NCI-H187 treated with DMSO at 0.1 percent for 48 hours (cell line): ENCODE measurements around the gene PAGE4.
A peak's percentile ranks its signal among the peaks of the same experiment; 100 is the strongest.

Source experiments
- DNase-seq: peaks from one replicate; lab custom pipeline; 2025; lab: John Stamatoyannopoulos, UW

PAGE4 gene, protein sequence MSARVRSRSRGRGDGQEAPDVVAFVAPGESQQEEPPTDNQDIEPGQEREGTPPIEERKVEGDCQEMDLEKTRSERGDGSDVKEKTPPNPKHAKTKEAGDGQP

DNA sequence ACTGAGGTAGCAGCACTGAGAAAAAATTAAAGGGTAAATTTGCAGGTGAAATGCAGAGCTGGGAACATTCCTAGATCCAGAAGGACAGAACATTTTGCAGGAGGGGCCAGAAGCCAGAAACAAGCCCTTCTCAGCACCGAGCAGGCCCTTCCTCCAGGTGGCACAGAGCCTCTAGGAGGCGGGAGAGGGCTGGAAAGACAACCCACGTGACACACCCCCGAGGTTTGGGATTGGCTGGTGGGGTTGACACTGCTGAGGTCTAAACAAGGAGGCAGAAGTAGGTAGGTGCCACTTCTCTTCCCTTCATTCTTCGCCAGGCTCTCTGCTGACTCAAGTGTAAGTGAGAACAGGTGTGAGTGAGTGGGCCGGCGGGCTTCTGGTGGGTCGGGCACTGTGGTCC lies at the start of gene PAGE4:
Gene PAGE4, plus strand, starts transcription at position 288 of the 400 bp plus-strand sequence. CDS start 1,126 bp downstream, outside the sequence.
- no peak for DNase-seq

DNA sequence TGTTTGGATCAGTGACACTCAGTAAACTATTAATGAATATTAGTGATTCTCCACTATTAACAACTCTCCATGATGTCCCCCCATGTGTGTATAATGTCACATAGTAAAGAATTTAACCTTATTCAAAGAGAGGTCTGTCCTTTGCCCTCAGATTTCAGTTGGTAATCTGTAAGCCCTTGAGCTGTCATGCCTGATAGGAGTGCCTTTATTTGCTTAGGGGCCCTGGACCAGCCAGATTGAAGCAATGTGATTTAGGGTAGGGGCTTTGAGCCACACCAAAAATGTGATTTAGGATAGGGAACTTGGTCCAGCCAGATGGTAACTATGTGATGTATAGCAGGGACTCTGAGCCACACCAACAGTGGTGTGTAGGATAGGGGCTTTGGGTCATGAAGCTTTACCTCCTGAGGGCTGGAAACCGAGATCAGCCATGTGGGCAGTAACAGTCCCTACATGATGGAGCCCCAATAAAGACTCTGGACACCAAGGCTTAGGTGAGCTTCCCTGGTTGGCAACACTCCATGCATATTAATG lies 44.3 kb upstream of the PAGE4 start:
- DNase-seq: no peak

DNA sequence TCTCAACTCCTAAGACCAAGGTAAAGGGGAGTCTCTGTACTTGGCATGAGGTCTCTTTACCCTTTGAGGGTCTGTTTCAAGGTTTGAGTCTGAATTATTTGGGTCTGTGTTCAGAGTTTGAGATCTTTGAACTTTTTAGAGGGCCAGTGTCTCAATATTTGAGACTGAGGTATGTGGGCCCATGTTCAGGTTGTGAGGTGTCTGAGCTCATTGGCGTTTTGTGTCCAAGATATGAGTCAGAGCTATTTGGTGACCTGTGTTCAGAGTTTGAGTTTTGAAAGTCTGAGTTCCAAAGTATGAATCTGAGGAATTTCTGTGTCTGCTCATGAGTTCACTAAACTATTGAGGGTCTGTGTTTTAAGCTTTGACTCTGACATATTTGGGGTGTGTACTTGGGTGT lies 36.7 kb upstream of the PAGE4 start:
- DNase-seq: no peak

DNA sequence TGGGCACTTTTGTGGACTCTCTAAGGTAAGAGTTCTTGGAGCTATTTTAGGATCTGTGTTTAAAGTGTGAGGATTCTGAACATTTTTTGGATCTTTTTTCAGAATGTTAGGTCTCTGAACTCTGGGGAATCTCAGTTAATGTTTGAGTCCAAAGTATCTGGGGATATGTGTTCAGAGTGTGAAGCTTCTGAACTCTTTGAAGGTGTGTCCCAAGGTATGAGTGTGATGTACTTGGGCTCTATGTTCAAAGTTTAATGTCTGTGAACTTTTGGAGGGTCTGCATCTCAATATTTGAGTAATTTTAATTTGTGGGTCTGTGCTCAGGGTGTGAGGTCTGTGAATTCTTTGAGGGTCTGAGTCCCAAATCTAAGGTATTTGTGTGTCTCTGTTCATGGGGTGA lies 35.4 kb upstream of the PAGE4 start:
- no peak for DNase-seq

DNA sequence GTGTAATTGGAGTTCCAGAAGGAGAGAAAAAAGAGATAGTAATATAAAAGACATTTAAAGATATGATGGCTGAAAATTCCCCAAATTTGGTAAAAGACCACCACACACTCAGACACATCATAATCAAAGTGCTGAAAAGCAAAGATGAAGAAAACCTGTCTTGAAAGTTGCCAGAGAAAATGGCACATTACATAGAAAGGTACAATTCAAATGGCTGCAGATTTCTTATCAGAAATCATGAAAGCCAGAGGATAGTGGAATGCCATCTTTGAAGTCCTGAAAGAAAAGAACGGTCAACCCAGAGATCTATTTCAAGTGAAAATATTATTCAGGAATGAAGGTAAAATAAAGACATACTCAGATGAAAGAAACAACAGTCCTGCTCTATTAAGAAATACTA lies 29.3 kb upstream of the PAGE4 start:
- DNase-seq: no peak

DNA sequence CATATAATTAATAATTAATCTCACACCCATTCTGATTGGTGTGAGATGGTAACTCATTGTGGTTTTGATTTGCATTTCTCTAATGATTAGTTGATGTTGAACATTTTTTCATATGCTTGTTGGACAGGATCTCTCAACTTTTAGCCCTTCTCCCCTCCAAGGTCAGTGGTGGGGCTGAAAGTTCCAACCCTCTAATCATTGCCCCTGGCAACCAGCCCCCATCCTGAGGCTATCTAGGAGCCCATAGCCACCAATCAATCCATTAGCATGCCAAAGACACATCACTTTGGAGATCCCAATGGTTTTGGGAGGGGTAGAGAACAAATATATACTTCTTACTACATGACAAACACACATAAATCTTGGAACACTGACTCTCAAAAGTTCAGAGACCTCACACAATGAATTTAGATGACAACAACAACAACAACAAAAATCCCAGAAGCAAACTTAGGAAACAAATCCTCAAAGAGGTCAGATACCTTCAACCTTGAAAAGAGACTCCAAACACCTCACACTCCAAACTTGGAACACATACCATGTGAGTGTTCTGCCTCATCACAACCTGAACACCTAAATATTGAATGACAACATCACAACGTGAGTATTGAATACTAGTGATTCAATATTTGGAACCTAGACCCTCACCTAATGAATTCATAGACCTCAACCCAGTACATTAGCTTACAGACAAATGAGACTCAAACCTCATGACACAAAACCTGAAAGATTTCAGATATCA lies 19.0 kb upstream of the PAGE4 start:
- no peak for DNase-seq

DNA sequence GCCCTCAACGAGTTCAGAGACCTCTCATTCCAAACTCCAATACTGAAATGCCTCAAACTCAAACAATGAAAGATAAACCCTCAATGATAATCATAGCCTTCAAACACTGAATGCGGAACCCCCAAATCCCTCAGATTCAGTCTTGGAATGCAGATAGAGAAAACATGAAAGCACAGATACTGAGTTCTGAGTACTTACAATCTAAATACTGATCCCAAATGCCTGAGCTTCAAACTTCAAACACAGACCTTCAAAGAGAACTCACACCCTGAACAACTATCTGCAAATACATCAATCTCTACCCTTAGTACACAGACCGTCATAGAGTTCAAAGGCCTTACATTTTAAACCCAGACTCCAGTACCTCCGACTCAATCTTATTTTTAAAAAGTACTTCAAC lies 16.9 kb upstream of the PAGE4 start:
- no peak for DNase-seq

DNA sequence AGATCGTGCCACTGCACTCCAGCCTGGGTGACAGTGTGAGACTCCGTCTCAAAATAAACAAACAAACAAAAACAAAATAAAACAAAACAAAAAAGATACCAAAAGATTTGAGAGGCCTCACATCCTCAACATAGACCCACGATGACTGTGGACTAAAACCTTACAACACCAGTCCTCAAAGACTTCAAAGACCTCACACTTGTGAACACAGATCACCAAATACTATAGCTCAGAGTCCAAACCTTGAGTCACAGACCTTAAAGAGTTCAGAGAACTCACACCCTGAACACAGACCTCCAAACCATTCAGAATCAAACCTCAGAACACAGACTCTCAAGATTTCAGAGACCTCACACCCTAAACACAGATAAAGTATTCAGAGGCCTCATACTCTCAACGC lies 12.7 kb upstream of the PAGE4 start:
- no peak for DNase-seq

DNA sequence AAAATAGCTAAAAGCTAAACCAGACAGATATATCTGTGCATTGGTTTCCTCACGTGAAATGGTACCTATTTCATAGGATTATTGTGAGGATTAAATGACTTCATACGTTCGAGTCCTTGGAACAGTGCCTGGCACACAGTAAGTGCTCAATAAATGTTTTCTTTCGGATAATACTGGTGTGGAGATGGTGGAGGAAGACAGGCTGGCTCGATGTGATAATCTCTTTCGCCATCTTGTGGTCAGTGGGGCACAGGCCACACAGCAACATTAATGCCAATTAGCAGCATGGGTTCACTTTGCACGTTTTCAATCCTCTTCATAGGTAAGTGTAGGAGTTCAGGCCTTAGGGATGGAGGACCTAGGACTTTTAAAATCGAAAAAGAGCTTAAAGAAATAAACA lies 9.3 kb downstream of the PAGE4 start:
- DNase-seq: no peak

DNA sequence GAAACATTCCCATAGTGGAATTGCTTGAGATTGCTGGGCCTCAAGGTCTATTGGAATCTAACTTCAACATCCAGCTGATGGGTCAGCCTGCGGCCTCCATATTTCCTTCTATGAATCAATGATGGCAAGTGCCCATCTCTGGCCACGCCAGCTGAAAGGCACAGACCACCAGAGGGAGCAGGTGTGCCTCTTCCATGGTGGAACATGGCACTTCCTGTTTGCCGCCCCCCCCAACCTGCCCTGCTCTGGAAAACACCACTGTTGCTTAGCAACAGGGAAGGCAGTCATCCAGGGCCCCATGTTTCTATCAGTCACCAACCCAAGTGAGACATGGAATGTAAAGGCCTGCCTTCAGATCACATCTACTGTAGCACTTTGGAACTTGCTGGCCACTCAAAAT lies 11.6 kb downstream of the PAGE4 start:
- peak; percentile 10 for DNase-seq

DNA sequence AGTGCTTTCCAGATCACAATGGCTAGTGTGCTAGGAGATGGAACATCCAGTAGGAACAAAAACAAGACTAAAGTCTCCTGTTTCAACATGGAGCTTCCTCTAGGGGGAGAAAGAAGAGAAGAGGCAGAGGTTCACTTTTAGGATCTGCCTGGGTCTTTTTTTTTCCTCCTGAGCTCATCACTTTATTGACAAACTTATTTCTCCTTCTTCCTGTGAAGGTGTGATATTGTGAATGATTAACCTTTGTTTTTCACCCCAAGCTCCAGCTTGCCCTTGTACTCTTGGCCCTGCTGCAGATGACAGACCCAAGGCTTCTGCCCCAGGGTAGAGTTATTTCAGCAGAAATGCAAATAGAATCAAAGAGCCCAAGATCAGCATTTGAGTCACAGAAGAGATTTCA lies 13.5 kb downstream of the PAGE4 start:
- DNase-seq: no peak

DNA sequence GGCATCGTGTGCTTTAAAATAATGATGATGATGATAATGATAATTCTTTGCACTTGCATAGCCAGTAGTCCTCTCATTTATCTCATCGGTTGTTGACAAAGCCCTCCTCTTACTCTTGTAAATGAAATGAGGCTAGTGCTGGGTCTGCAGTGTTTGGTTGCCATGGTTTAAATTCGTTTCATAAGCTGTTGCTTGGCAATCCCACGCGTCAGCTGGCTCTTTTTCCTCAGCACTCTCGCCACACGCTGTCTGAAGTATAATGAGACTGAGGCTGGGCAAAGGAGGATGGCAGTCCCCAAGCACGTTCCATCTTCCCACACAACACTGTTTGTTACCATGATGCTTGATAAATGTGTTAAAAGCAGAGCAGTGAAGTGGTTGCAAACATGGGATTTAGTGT lies 15.5 kb downstream of the PAGE4 start:
- peak; percentile 12 for DNase-seq

DNA sequence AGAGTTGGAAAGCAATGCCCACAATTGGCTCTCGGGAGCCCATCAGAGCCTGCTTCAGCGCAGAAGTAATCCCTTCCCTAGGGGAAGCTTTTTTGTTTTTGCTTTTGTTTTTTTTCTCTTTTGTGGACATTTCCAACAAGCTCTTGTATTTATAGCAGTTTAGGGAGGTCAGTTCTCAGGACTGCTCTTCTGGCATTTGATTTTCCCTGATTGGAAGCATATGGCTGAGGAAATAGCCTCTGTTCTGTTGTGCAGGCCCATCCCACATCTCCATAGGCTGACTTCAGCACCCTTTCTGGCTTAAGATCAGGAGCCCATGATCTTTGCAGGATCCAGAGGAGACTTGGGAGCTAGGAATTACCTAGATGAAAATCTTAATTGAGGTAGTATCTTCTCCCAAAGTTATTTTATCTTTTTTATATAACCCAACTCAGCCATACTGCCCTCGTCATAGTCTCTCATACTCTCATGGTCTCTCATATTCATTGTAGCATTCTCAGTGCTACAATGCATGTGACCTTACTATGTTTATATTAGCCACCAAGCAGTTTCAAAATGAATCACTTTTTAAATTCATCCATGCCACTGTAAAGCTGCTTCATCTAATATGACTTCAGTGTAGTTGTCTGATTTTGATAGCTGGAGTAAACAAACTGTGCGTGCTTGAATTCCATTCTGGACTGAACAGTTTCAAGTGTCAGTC lies 16.7 kb downstream of the PAGE4 start:
- DNase-seq: no peak

DNA sequence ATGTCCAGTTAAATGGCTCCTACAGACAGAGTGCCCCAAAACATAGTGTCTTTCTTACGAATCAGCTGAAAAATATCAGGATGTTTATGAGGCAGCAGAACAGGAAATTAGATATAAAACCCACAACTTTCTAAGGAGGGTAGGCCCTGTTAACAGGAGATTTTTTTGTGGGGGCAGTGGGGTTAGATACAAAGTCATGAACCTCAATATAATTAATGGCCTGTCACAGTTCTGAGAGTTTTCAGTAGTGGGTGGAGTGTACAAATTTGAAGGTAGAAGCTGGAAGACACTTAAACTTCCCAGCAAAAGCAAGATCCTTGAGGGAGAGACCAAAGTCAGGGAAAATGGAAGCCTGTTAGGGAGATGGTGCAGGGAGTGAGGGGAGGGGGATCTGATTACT lies 17.4 kb downstream of the PAGE4 start:
- DNase-seq: no peak

DNA sequence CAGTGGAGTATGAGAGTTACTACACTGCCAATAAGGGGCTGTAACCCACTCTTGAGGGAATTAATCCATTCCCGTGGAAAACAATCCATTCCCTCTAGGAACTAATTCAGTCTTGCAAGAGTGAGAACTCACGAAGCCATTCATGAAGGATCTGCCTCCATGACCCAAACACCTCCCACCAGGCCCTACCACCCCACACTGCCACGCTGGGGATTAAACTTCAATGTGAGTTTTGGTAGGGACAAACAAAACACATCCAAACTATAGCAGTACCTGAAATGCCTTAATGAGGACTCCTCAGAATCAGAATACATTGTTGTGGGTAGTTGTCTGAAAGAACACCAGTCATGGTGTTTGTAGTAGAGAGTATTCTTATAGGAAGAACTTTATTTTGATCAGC lies 19.2 kb downstream of the PAGE4 start:
- no peak for DNase-seq

DNA sequence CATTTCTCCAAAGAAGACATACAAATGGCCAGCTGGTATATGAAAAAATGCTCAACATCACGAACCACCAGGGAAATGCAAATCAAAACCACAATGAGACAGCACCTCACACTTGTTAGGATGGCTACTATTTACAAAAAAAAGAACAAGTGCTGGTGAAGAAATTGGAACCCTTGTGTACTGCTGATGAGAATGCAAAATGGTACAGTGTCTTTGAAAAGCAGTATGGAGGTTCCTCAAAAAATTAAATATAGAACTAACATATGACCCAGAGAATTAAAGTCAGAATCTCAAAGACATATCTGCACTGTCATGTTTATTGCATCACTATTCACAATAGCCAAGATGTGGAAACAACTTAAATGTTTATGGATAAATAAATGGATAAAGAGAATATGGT lies 20.9 kb downstream of the PAGE4 start:
- no peak for DNase-seq

DNA sequence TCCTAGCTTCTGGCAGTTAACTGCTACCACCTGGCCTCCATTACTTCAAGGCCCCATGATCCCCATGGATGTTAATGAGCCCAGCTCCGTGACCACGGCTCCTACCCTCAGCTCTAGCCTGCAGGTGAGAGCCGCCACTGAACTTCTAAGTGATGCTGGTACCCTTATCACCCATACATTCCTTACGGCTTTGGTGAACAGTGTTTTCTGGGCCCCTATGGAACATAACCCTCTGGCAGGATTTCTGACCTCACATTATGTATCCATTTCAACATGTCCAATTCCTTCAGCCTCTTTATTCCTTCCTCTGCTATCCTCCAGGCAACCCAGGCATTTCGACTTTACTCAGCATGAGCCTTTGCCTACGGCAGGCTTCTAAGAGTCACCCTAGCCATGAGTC lies 24.6 kb downstream of the PAGE4 start:
- no peak for DNase-seq

DNA sequence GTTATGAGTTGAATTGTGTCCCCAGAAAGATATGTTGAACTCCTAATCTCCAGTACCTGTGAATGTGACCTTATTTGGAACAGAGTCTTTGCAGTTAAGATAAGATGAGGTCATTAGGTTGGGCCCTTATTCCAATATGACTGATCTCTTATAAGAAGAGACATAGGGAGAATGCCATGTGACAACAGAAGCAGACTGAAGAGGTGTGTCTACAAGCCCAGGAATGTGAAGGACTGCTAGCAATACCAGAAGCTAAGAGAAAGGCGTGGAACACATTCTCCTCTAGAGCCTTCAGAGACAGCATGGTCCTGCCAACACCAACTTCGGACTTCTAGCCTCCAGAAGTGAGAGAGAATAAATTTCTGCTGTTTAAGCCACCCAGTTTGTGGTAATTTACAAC lies 27.7 kb downstream of the PAGE4 start:
- DNase-seq: no peak

DNA sequence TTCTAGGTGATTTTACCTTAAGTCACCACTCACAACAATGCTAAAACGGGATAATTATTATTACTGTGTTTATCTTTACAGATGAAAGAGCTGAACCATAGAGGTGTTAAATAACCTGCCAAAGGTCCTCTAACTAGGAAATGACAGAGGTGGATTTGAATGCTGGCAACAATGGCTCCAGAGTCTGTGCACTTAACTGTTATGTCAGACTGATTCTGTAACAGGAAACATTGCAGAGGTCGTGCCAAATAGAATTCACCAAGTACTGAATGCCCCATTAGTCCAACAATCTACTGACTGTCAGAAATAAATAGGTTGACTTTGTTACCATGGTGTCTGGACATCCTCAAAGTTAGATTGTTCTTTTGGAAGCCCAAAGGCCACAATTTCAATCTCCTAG lies 29.2 kb downstream of the PAGE4 start:
- no peak for DNase-seq

DNA sequence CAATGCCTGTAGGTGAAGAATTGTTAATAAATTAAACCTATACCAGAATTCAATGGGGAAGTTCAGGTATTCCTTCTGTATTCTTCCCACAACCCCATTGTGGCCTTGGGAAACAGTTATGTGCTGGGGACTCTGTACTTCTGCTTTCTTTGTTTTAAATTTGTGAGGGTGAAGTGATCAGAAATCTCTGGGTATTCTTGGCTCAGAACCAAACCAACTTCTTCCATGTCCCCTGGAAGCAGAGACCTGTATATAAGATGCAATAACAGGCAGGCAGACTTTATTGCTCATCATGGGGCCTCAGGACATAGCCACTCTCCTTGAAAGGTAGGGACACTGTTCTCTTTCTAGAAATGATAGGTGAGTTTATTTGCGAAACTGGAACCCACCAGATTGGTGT lies 30.4 kb downstream of the PAGE4 start:
- no peak for DNase-seq

DNA sequence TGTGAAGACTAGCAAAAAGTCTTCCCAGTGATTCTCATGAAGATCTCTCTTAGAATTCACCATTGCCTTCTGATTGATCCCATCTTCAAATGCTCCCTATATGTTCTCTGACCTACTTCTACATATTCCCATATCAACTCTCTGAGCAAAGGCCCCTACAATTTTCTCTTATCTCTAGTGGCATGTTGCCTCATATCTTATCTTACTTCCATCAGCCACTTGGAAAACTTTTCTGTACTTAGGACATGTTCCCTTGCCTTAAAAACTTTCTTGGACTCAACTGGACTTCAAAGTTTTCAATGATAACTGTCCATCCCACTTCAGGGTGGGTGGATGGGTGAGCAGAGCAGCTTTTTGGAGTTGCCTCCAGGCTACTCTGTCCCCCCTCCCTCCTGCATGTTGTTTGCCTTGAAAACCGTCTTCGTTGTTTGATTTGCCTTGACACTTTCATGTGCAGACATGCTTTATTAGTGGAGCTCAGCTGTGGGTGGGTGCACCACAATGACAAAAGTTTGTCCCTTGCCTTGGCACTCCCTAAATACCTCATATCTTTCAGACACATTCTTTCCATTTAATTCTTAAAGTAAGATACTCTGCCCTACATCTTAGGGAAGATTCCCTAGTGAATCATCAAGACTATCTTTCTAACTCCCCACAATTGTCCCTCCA lies 31.9 kb downstream of the PAGE4 start:
- DNase-seq: no peak

DNA sequence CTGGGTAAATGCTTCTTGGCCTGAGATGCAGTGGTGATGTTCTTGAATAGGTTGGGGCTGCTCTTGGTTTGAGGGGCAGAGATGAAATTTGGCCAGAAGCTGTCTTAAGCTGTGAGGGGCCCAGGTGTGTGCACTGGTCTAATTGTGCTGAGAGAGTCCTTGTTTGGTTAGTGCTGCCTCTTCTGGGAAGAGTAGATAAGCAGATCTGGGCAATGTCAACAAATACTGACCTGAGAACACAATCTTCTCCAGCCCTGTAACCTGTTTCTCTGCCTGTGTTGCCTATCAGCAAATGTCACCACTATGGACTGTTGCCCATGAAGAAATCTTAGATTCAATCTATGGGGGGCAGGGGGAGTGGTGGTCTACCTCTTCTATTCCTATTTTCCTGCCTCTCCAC lies 33.0 kb downstream of the PAGE4 start:
- DNase-seq: no peak

DNA sequence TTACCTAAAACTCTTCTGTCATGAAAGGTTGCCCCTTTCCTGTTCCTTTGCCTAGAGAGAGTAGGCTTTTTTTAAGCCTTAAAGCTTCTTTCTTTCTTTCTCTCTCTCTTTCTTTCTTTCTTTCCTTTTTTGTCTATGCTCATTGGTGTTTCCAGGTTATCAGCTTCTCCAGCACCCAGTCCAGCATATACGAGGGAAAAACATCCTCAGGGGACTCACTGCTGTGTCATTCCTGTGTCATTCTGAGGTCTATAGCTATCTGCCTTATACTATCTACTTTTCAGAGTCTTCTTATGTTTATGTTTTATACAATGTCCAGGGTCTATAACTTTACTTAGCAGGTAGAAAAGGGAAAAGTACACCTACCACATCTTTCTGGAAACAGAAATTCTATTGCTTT lies 39.6 kb downstream of the PAGE4 start:
- no peak for DNase-seq
